ENCODE measurements around the gene AFG1L.
"Not testable (repeated sequence)": the region's sequence is repeated elsewhere in the genome, so short reads cannot be mapped to it uniquely, and the experiment has no call there.

Gene AFG1L

DNA sequence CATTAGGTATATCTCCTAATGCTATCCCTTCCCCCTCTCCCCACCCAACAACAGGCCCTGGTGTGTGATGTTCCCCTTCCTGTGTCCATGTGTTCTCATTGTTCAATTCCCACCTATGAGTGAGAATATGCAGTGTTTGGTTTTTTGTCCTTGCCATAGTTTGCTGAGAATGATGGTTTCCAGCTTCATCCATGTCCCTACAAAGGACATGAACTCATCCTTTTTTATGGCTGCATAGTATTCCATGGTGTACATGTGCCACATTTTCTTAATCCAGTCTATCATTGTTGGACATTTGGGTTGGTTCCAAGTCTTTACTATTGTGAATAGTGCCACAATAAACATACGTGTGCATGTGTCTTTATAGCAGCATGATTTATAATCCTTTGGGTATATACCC lies 154.9 kb downstream of the AFG1L start:
- in situ Hi-C loops (cut with HindIII; ENCODE audit: low sequenced_read_pairs): not testable (repeated sequence)

DNA sequence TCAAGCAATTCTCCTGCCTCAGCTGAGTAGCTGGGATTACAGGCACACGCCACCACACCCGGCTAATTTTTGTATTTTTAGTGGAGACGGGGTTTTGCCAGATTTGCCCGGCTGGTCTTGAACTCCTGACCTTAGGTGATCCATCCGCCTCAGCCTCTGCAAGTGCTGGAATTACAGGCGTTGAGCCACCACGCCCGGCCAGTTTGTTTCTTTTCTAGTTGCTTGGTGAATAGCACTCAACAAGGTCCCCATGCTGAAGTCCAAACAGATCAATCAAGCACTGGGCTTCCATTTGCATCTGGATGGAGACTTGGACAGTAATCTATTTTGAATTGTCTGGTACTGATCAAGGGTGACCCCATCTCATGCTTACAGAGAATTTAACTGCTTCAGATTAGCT lies 157.0 kb downstream of the AFG1L start:
- in situ Hi-C loops (cut with HindIII; ENCODE audit: low sequenced_read_pairs): no loop called here

DNA sequence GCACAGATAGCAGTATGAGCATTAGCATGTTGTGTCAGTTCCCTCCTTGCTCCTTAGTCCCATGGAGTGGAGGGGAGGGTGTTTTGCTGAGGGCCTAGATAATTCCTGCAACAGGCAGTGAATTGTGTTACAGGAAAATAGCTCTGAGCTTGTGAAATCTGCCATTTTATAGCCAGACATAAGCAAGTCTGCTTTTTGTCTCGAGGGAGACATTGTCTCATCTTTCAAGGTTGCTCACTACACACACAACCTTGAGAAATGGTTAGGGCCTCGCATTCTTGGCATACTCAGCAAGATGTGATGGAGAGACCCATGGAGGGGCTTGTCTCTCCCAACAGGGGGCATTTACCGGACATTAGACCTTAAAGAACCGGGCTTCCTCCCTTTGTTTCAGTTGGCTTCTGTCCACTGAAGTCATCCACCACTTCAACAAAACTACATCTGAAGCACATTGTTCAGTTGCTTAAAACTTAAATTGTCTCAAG lies 157.9 kb downstream of the AFG1L start:
- in situ Hi-C loops (cut with HindIII; ENCODE audit: low sequenced_read_pairs): no loop called here

DNA sequence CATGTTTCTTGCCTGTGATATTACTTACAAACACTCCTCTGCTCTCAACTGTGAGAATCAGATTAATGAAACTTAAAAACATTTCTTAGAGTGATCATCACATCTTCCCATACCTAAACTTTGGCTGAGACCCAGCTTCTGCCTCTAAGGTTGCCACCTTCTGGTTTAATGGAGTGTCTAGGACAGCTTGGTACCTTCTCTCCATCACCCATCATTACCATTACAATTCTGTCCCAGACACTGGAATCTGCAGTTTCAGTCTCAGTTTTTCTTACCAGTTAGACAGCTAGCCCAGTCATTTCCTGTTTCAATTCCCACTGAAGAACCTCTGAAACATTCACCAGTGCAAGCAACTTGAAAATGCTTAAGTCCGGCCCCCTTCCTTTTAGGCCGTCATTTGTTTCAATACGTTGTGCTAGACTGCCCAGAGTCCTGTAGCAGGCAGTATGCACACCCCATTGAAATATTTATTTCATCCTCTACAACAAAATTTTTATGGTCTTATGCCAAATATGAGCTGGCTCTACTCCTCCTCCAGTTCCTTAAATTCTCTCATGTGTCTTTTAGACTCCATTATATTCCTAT lies 158.8 kb downstream of the AFG1L start:
- in situ Hi-C loops (cut with HindIII; ENCODE audit: low sequenced_read_pairs): no loop called here

DNA sequence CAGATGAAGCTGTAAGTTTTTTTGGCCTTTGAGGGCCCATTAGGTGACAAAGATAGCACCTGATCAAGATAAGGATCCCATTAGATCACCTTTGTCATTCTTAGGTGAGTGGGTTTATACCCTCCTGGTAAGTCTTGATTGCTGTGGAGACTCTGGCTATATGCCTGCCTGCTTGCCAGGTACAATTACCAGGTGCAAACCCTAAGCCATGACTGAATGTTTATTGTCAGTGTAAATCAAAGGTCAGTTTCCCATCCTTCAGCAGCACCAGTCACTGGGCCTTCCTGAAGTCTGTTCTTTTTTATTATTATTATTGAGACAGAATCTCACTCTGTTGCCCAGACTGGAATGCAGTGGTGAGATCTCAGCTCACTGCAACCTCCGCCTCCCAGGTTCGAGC lies 159.5 kb downstream of the AFG1L start:
- in situ Hi-C loops (cut with HindIII; ENCODE audit: low sequenced_read_pairs): no loop called here

DNA sequence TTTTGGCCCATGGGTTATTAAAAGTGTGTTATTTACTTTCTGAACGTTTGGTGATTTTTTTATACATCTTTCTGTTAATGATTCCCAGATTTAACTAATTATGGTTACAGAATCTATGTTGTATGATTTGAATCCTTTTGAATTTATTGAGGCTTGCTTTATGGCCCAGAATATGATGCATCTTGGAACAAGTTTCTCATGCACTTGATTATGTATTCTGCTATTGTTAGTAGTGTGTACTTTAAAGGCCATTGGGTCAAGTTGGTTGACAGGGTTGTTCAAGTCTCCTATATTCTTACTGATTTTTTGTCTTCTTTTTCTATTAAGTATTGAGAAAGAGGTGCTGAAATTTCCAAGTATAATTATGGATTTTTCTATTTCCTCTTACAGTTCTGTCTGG lies 160.8 kb downstream of the AFG1L start:
- in situ Hi-C loops (cut with HindIII; ENCODE audit: low sequenced_read_pairs): no loop called here

DNA sequence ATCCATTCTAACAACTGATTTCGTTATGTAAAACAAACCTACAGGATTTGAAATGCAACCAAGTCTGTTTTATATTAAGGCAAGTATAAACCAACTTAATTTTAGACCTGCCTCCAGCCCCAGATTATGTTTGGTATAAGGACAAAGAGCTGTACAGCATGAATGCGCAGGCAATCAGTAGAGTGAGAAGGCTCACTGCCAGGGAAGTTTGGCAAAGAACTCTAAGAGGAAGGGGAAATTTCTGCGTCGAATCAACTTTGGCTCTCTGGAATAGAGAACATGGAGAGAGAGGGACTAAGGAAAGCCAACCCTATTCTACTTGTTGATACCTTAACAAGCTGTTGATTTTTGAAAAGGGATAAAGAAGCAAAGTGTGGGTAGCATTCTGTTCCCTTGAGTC lies 168.9 kb downstream of the AFG1L start:
- in situ Hi-C loops (cut with HindIII; ENCODE audit: low sequenced_read_pairs): no loop called here

DNA sequence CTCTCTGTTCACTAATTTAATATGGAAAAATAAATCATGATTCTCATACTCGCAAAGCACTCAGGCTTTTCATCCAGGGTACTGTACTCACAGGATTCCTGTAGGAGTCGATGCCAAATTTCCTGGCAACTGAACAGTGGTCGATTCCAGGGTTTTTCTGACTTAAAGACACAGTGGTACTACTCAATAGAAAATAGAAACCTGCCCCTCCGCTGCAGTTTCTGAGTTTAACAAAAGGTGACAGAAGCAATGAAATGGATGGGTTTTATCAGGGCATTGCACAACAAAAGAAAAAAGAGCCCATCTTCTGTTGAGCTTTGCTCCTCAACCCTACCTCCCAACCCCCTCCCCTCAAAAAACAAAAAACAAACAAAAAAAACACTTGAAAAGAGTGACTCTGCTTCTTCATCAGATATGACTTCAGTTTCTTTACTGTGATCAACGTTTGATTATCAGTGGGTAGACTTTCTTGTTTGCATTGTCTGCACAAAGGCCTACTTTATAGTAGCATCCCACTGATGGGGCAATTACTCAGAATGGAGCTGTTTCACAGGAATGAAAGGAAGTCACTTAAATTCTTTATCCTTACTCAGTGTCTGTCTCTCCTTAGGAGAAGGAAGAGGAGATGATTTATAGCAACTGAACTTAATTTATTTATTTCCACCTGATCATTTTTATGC lies 169.7 kb downstream of the AFG1L start:
- in situ Hi-C loops (cut with HindIII; ENCODE audit: low sequenced_read_pairs): no loop called here

DNA sequence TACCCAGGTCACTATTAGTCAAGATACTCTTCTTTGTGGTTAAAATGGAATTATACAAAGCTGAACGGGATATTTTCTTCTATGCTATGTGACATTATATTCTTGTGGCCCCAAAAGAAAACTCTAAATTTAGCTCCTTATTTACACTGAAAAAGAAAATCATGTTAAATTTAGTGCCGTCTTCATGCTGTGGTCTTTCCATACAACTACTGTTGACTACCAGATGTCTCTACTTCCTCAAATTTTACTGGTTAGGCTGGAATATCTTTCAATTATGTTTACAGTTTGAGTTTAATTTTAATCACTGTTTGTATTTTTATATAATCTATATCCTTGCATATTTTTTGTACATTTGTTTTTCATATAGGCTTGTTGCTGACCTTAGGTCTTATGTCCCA lies 170.2 kb downstream of the AFG1L start:
- in situ Hi-C loops (cut with HindIII; ENCODE audit: low sequenced_read_pairs): no loop called here

DNA sequence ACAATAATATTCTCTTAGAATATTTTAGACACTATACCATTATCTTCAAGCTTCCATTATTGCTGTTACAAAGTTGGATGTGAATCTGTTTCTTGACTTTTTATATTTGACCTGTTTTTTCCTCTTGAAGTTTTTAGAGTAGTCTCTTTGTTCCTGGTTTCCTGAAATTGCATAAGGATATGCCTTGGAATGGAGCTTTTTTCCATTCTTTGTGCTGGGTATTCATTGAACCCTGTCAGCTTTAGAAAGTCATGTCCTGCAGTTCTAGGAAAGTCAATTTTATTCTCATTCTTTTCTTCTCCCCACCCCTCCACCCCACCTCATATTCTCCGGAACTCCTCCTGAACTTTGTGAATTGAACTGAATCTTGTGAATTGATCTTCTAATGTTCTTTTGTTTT lies 173.5 kb downstream of the AFG1L start:
- in situ Hi-C loops (cut with HindIII; ENCODE audit: low sequenced_read_pairs): no loop called here

DNA sequence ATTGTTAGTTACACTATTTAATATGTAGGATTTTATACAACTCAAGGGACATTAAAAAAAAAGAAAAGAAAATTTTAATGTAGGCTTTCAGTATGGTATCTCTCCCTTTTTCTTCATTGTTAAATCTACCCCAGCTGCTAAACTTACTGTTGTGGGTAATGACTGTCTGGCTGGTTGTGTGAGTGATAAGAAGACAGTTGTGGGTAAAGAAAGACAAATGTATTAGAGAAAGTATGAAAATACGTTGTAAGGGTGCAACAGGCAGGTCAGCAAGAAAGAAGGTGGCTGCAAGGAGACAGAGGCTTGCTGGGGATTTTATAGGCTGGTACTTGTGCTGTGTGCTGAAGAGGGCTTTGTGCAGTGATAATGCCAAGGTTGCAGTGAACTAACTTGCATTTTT lies 174.5 kb downstream of the AFG1L start:
- in situ Hi-C loops (cut with HindIII; ENCODE audit: low sequenced_read_pairs): no loop called here

DNA sequence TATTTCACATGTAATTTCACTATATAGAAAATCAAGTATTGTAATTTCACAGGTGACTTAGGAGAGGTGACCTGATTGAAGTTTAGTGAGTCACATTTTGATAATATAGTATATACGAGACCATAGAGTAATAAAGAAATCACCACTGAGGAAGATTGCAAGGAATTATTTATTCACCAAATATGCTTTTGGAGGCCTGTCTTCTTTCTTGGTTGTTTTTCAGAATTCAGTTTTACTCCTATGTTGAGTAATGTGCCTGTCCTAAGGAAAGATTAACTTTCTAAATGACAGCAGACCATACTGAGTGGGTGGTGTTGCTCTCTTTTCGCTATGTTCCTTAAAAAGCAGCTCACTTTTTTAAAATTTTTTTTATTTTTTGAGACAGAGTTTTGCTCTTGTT lies 178.3 kb downstream of the AFG1L start:
- in situ Hi-C loops (cut with HindIII; ENCODE audit: low sequenced_read_pairs): no loop called here

DNA sequence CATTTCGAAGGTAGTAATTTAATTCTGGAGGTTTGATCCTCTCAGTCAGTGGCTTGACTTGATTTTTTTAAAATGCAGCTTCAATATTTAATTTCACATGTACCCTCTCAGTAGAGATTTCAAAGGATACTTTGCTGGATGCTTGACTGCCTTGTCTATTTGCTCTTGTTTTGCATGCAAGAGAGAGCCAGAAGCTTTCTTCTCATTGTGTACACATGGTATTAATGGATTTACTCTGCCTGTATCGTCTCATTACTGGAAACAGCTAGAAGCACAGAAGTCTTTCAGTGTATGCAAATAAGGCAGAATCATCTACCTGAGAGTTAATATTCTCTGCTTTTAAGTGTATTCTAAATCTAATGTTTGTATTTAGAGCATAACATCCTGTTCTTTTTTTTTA lies 181.5 kb downstream of the AFG1L start:
- in situ Hi-C loops (cut with HindIII; ENCODE audit: low sequenced_read_pairs): no loop called here

DNA sequence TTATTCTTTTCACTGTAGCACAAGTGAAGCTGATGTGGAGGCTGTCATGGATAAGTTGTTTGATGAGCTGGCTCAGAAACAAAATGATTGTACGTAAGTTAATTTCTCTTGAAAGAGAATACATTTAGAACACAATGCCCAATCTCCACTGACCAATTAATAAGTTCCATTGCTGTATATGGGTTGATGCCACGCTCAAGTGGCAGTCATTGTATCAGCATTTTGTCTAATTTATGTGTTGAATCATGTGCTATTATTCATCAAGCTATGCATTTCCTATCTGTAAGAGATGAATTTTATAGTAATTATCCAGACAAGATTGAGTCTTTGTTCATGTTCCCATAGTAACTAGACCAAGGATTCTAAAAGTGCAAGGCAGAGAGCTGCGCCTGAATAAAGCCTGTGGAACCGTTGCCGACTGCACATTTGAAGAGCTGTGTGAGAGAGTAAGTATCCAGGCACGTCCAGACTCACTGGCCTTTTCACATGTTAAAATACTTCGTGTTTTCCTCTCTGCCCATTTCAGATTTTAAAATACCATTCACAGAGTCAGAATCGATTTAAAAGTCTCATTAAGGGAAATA lies 182.1 kb downstream of the AFG1L start:
- in situ Hi-C loops (cut with HindIII; ENCODE audit: low sequenced_read_pairs): no loop called here

DNA sequence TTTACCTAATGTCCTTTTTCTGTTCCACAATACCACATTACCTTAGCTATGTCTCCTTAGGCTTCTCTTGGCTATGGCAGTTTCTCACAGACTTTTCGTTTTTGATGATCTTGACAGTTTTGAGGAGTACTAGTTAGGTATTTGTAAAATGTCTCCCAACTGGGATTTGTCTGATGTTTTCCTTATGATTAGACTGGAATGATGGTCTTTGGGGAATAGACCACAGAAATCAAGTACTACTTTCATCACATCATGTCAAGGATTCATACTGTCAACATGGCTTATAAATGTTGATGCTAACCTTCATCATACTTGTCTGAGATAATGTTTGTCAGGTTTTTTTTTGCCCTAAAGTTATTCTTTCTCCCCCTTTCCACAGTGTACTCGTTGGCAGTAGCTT lies 187.7 kb downstream of the AFG1L start:
- in situ Hi-C loops (cut with HindIII; ENCODE audit: low sequenced_read_pairs): no loop called here

DNA sequence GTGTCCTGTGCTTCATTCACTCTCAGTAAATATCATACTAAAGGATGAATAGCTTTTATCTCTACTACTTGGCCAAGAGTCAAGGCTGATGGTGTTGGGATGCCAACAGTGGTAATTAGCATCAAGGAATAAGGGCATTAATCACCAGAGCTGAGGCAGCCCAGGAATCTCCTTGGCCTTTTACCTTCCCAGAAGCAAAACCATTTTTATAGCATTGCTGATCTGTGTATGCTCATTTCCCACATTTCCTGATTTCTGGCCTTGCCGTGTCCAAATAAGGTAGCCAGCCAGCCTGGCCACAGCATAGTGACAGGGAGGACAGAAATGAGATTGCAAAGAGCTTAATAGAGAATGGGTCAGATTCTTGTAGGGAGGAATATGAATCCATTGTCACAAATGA lies 189.2 kb downstream of the AFG1L start:
- in situ Hi-C loops (cut with HindIII; ENCODE audit: low sequenced_read_pairs): no loop called here

DNA sequence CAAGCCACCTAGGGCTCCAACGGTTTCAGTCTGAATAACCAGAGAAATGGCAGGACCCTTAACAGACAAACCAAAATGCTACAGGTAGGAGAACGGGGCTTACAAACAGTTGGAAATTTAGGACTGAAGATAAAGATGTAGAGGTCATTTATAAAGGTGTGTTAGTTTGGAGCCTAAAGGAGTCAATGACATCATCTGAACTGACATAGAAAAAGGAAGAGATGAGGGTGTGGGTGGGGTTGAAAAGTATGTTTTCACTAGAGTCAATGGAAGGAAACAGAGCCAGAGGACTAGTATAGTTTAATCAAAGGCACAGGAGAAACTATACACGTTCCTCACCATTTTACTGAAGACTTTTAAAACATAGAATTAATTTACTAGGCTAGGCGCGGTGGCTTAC lies 194.8 kb downstream of the AFG1L start:
- in situ Hi-C loops (cut with HindIII; ENCODE audit: low sequenced_read_pairs): no loop called here

DNA sequence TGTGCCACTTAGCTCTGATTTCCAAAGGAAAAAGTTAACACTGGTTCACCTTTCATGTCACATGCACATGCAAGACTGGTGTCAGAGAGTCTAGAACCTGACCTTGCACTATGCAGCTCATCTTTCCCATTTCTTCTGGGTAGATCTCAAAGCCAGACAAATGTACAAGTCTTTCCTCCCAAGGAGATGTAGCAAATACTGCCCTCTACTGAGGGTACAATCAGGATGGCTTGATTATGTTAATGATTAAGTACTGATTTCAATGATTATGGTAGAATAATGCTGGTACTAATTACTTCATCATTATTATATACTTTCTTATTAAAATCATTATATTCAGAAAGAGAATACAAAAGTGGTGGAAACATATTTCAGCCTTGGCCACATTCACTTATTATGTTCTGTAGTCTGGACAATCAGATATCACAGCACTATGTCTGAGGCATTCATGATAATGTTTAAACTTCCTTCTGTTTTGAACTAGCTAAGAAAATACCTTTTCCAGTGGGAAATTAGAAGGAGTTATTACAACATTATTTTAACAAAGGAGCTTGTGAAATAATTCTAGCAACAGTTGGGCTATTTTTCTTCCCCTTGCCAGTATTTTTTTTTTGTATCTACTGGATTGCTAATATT lies 197.4 kb downstream of the AFG1L start:
- in situ Hi-C loops (cut with HindIII; ENCODE audit: low sequenced_read_pairs): no loop called here

DNA sequence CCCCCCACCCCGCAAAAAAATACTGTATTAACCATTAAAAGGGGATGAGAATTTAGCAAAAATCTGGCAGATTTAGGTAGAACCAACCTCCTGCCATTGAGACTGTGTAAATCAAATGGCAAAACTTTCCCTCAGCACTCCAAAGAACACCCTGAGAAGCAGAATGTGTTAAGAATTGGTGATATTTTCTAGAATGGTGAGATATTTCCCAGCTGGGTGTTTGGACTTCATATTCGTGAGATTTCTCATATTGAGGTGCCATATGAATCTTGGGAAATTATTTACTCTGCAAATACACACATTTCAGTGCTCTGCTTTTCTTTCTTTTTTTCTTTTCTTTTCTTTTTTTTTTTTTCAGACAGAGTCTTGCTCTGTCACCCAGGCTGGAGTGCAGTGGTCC lies 199.6 kb downstream of the AFG1L start:
- in situ Hi-C loops (cut with HindIII; ENCODE audit: low sequenced_read_pairs): no loop called here

DNA sequence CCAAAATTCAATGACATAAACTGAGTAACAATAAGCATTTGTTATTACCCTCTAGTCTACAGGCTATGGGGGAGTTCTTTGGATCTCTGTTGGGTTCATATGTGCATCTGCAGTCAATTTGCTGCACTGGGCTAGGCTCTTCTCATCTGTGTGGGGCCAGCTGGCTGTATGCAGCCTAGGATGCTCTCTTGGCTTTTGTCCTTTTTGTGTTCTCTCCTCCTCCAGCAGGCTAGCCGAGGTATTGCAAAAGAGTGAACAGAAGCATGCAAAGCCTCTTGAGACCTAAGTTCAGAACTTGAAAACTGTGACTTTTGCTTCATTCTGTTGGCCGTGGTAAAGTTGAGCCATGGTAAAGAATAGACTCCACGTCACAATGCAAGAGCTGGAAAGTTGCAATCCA lies 203.0 kb downstream of the AFG1L start:
- in situ Hi-C loops (cut with HindIII; ENCODE audit: low sequenced_read_pairs): no loop called here

DNA sequence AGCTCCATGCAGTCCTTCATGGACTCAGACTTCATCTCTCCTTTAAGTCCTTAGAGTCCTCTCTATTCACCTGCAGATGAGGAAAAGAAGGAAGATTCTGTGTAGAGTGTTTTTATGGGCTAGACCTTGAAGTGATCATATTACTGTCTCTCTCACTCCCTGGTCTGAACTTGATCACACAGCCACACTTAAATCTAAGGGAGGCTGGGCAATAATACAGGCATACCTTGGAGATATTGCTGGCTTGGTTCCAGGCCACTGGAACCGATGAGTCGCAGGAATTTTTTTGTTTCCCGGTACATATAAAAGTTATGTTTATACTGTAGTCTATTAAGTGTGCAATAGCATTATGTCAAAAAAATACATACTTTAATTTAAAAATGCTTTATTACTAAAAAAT lies 206.7 kb downstream of the AFG1L start:
- in situ Hi-C loops (cut with HindIII; ENCODE audit: low sequenced_read_pairs): no loop called here

DNA sequence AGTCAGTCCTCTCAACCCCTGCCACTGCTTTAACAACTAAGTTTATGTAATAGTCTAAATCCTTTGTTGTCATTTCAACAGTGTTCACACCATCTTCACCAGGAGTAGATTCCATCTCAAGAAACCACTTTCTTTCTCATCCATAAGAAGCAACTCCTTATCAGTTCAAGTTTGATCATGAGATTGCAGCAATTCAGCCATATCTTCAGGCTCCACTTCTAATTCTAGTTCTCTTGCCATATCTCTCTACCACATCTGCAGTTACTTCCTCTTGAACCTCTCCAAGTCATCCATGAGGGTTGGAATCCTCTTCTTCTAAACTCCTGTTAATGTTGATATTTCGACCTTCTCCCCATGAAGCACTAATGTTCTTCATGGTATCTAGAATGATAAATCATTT lies 208.0 kb downstream of the AFG1L start:
- in situ Hi-C loops (cut with HindIII; ENCODE audit: low sequenced_read_pairs): no loop called here
